GM12872 (cell line): ENCODE measurements around the gene CAPSL.

Experiments used
- TF ChIP-seq, protein P1 (sequence below): IDR thresholded peaks from 3 replicates; pipeline ENCODE4 v1.5.1; 2011; ENCODE audit warnings: low read depth, mild to moderate bottlenecking, low read length, moderate library complexity; ENCODE audit not compliant: insufficient read depth

Gene CAPSL

DNA sequence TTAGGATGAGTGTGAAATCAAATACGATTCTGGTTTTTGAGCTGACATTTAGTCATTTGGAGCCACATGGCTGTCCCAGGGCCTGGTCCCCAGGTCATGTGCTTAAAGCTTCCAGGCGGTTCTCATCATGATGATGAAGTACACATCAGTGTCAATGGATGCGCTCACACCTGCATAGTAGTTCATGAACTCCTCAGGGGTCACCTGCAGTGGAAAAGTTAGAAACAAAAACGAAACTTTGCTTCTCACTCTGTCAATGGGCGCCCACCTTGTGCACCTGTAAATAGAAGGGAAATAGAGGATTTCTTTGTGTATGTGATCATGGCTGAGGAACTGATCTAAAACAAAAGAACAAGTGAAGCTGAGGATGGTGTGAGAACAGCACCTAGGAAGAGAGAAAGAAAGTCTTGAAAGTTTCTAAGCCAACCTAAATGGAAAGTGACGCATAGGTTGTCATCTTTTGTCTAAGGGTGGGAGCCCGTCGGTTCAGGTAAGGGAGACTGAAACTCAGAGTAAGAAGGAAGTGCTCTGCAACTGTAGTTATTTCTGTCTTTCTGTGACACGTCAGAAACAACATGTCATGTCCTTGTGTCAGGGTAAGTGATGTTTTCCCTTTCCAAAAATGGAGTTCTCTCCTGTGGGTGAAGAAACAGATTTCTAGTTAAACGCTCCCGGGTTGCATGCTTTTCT lies 33.8 kb downstream of the CAPSL start:
- TF ChIP-seq, protein P1, sequence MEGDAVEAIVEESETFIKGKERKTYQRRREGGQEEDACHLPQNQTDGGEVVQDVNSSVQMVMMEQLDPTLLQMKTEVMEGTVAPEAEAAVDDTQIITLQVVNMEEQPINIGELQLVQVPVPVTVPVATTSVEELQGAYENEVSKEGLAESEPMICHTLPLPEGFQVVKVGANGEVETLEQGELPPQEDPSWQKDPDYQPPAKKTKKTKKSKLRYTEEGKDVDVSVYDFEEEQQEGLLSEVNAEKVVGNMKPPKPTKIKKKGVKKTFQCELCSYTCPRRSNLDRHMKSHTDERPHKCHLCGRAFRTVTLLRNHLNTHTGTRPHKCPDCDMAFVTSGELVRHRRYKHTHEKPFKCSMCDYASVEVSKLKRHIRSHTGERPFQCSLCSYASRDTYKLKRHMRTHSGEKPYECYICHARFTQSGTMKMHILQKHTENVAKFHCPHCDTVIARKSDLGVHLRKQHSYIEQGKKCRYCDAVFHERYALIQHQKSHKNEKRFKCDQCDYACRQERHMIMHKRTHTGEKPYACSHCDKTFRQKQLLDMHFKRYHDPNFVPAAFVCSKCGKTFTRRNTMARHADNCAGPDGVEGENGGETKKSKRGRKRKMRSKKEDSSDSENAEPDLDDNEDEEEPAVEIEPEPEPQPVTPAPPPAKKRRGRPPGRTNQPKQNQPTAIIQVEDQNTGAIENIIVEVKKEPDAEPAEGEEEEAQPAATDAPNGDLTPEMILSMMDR: no peak

DNA sequence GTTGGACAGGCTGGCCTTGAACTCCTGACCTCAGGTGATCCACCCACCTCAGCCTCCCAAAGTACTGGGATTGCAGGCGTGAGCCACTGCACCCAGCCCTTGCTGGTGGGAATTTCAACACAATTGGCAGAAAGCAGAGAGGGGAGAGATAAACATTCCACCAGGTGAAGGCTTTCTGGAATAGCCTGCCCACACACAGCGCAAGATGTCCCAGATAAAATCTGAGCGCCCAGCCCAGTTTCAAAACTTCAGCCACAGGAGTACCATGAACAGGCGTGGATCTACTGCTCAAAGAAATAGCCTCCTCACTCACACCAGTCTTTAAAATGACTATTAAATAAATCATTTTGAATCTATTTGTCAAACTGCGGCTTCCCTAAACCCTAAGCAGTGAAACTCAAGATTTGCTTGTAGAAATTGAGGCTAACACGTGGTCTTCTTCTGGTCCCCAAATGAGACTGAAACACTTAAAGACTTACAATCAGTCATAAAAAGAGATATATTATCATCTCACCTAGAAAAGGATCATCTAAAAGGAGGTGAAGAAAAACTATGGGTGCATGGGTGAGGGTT lies 34.7 kb downstream of the CAPSL start:
- TF ChIP-seq, protein P1: no peak

DNA sequence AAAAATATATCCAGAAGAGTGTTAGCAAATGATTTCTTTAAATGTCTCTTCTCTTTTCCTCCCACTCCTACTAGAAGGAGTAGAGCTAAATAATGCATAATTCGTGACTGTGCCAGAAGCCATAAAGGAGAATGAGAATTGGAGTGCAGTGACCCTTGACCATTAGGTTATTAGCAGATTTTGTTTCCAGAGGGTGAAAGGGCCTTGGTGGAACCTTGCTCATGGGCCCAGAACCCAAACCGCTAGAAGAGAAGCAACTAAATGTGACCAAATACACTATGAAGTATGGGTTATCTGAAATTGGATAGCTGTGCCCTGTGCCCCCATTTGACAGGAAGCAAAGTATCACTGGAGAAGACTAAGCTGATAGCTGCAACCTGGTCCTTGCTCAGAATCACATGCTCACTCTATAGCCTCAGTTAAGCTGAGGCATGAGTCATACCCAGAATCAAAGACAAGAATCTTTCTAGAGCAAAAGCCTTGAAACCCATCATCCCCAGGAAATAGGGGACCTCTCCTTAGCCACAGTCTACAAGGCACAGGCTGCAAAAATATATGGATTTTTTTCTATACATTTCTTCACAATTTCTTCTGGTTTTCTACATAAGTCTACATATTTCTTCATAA lies 36.3 kb downstream of the CAPSL start:
- TF ChIP-seq, protein P1: no peak

DNA sequence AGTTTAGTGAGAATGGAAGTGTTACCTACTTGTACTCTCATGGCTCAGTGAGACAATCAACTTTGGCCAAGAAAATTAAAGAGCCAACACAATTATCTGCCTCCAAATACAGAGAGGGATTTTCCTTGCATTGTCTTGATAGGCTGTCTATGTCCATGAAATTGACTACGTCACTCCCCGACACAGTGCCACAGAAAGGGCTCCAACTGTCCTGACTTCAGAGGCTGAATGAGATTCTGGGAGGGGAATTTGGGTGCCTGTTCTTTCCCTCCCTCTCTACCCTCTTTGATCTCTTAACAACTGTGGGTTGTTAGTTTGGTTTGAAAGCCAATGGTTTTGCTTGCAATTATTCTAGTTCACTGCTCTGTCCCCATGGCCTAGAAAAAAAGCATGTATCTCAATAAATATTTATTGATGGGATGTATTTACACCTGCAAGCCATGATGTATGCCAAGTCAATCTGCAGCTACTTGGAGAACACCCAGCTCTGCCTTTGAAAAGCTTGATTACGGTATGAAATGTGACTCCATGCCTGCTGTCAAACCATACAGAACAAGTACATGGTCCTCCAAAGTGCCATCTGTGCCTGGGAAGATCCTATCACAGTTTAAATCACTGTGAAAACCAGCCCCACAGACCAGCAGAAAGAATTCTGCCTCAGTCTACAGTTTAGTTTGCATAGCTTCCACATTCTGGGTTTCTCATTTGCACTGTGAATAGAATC lies 37.3 kb downstream of the CAPSL start:
- TF ChIP-seq, protein P1: no peak

DNA sequence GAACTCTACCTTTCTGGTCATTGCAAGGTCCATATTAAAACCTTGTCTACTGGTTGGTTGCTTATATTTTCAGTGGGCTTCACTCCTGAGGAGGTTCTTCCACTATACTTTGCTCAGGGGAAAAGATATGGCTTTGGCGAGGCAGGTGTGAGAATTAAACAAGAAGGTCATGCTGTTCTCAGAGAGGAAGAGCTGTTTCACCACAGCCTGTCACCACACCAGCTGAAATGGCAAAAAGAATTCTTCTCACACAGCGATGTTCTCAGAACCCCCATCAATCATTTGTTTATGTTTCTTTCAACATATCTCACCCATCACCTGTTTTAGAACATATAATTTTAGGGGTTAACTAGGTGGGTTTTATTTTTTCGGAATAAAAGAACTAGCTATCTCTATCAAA lies 38.6 kb downstream of the CAPSL start:
- TF ChIP-seq, protein P1: no peak

DNA sequence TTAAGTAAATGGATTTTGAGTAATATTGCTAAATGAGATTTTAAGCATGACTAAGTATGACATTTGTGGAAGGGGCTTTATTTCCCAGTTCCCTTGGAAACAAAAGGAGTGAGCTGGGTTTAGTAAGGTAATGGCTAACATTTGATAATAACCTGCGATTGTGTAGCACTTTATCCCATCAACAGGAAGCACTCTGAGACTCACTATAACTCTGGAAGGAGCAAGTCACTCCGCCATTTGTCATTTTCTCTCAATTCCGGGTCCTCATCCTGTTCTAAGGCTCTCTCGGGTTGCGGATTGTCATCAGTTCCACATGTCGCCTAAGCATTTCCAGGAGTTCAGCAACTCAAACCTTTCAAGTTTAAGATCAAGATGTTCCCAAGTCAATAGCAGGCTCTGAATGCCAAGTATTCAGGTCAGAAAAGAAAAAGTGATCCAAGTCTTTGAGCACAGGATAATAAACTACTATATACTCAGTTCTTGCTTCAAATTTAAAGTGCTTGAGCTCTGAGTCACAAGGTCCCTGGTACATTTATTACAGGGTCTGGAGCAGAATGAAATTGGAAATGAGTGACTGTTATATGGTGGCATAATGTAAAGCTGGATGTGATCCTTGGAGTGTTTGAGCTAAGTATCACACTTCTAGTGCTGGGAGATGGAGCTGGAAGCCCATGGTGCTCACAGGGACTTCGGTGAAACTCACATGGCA lies 39.3 kb downstream of the CAPSL start:
- TF ChIP-seq, protein P1: no peak

DNA sequence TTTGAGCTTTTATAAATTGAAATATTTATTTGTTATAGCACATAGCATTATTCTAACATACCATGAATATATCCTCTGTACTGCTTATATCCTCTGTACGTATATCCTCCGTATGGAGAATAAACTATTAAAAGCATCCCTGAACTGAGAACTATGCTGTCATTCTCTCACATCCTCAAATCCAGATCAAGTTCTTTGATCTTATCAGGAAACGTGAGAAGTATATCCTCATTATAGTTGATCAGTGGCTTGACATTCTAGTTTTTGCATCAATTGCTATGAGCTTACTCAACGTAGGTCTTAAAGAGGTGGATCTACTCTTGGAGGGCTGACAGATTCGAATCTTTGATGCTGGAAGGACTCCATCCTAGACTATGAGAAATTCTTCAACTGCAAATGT lies 44.3 kb downstream of the CAPSL start:
- TF ChIP-seq, protein P1: no peak
